ENCODE data around the gene CDKN1B.

CDKN1B gene

DNA sequence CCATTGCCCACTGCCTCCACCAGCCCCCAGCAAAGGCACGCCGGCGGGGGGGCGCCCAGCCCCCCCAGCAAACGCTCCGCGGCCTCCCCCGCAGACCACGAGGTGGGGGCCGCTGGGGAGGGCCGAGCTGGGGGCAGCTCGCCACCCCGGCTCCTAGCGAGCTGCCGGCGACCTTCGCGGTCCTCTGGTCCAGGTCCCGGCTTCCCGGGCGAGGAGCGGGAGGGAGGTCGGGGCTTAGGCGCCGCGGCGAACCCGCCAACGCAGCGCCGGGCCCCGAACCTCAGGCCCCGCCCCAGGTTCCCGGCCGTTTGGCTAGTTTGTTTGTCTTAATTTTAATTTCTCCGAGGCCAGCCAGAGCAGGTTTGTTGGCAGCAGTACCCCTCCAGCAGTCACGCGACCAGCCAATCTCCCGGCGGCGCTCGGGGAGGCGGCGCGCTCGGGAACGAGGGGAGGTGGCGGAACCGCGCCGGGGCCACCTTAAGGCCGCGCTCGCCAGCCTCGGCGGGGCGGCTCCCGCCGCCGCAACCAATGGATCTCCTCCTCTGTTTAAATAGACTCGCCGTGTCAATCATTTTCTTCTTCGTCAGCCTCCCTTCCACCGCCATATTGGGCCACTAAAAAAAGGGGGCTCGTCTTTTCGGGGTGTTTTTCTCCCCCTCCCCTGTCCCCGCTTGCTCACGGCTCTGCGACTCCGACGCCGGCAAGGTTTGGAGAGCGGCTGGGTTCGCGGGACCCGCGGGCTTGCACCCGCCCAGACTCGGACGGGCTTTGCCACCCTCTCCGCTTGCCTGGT is at the start of gene CDKN1B:
CDKN1B (plus strand) TSS at position 576 of the 793 bp plus-strand sequence. CDS start 472 bp downstream, outside the sequence.
- Mint-ChIP-seq H3K27me3 (no peaks in the 10 kb centered on the region), H3K9me3 (no peaks in the 10 kb centered on the region), H3K4me3 (peak within 1 kb of the TSS; percentile 92 to 95), H3K27ac (peak within 1 kb of the TSS; percentile 98 to 99), H3K4me1 (peaks cover 40% of the 10 kb centered on the region)
- ATAC-seq (peak; percentile 77), DNase-seq (peak; percentile 91 to 92)

DNA sequence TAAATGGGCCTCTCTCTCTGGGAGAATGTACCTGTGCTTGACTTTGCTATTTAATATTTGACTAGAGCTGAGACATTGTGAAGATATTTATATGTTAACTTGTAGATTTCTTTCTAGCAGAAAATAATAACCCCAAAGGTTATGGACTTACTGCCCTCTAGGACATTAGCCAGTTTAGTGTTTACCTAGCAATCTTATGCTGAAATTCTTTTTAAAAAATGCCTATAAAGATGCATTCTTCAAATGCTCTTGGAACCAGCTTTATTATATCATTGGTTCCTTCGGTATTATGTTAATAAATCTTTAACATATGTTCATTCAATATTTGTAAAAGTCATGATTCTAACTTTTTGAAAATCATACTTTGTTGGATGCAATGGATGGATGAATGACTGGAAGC is 49.2 kb upstream of the CDKN1B start:
- no peaks in the 10 kb centered on the region for H3K9me3 Mint-ChIP-seq
- no peak overlapping the region for H3K27ac Mint-ChIP-seq
- DNase-seq (no peak), ATAC-seq (no peak)
- no peaks in the 10 kb centered on the region for H3K27me3 Mint-ChIP-seq
- peaks cover 16% of the 10 kb centered on the region for H3K4me1 Mint-ChIP-seq
- H3K4me3 Mint-ChIP-seq: no peak overlapping the region

DNA sequence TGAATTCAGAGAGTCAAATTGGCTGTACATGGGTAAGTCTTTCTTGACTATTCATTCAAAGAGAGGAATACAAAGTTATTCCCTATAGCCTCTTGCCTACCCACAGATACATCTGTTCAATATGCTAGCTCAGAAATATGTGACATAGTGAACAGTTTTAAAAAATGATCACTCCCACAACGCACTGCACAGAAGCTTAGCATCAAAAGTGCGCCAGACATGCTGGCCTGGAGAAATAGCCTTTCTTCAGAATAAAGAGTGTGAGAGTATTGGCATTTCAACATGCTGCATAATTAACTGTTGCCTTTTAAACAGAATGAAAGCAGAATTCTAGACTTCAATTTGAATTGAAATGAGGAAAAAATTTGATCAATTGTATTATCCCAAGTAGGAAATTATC is 48.1 kb upstream of the CDKN1B start:
- Mint-ChIP-seq H3K4me1 (peaks cover 24% of the 10 kb centered on the region), H3K27ac (no peak overlapping the region), H3K9me3 (no peaks in the 10 kb centered on the region), H3K4me3 (no peak overlapping the region), H3K27me3 (no peaks in the 10 kb centered on the region)
- ATAC-seq: no peak
- DNase-seq: no peak

DNA sequence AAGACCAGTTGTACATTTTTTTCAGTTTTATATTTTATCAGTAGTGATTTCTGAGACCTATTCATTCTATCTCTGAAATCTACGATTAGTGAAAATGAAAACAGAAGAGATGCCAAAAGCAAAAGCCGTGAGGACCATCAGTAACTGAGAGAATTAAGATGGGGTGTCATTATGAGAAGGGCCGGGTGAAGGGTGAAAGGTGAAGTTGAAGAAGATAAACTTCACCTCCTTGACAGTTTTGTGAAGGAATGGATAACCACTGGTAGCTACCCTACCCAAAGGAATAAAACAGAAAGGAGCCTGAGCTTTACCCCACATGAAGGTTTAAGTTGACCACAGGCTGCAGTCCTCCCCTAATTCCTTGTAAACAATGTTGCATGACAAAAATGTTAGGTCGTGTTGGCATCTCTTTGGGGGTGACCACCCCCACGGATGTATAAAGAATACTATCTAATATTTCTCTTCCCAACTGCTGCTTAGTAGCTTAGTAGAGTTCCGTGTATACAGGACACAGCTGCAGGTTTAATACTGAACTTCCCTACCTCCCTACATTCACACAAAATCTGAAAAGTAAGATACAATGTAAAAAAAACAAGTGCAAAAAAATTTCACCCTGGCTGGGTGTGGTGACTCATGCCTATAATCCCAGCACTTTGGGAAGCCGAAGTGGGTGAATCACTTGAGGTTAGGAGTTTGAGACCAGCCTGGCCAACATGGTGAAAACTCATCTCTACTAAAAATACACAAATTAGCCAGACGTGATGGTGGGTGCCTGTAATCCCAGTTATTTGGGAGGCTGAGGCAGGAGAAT is 45.1 kb upstream of the CDKN1B start:
- DNase-seq: no peak
- Mint-ChIP-seq H3K4me3 (no peak overlapping the region), H3K4me1 (peaks cover 19% of the 10 kb centered on the region), H3K27me3 (no peaks in the 10 kb centered on the region), H3K9me3 (no peaks in the 10 kb centered on the region), H3K27ac (peak overlapping the region in 1 of 2 donors; percentile 12)
- no peak for ATAC-seq

DNA sequence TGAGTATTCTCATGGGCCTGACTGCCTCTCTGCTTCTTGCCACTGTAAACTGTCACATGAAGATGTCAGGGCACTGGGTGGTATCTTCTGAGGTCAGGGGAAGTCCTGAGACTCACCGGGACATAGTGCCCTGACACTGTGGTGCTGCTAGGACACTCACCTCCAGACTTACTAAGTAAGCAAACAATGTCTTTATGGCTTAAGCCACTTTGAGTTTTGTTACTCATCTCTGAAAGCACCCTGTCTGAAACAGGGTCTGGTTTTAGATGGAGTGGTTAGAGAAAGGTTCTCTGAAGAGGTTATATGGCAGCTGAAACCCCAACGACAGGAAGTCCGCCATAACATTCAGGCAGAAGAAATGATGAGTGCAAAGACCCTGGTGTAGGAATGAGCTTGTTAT is 43.9 kb upstream of the CDKN1B start:
- Mint-ChIP-seq H3K4me3 (no peak overlapping the region), H3K27ac (no peak overlapping the region), H3K4me1 (peaks cover 19% of the 10 kb centered on the region), H3K27me3 (no peaks in the 10 kb centered on the region), H3K9me3 (no peaks in the 10 kb centered on the region)
- ATAC-seq (peak; percentile 100), DNase-seq (peak; percentile 17 to 75)

DNA sequence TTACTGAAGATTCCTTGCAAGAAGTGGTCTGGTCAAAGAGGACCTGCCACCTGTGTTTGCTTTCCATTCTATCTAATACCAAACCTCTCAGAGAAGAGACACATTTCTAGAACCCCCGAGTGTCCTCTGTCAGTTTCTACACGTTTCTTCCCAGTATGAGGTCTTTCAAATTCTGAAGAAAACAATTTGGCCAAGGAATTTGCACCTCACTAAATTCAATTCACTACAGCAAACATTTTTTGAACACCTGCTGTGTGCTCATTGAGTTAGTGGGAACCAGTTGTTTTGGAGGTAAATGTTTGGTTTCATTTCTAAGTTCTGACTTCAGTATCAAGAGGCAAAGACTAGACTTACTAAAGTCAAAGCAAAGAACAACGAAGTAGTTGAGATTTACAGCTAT is 40.6 kb upstream of the CDKN1B start:
- H3K27me3 Mint-ChIP-seq: no peaks in the 10 kb centered on the region
- DNase-seq (no peak), ATAC-seq (no peak)
- H3K4me3 Mint-ChIP-seq: no peak overlapping the region
- peaks cover 19% of the 10 kb centered on the region for H3K4me1 Mint-ChIP-seq
- no peak overlapping the region for H3K27ac Mint-ChIP-seq
- no peaks in the 10 kb centered on the region for H3K9me3 Mint-ChIP-seq

DNA sequence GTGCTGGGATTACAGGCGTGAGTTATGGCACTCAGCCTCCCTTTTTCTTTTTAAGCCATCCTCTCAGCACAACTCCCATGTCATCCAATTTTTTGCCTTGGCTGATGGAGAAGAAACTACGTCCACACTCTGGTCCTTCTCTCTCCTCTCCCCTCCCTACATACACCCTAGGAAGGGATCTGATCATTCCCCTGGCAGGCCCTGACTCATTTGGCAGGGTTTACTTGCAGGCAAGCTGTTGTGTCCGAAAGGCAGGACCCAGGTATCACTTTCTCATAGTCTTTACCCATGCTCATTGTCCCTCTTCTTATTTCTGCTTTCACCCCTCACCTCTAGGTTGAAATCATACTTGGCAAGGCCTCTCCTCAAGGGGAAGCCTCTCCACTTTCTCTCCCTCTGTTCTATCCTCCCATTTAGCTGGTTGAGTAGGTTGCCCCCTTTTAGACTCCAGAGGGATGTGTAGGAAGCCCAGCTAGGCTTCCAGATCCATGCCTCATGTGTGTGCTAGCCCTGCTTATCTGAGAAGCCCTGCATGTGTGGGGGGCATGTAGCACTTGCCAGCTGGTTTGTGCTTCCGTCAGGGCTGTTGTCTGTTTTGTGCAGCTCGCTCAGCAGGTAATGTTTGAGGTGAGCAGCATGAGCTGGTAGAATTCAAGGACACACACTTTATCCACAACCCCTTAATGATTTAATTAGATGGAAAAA is 36.0 kb upstream of the CDKN1B start:
- Mint-ChIP-seq H3K9me3 (no peaks in the 10 kb centered on the region), H3K27me3 (no peaks in the 10 kb centered on the region), H3K4me3 (no peak overlapping the region), H3K27ac (no peak overlapping the region), H3K4me1 (no peaks in the 10 kb centered on the region)
- ATAC-seq (no peak), DNase-seq (no peak)

DNA sequence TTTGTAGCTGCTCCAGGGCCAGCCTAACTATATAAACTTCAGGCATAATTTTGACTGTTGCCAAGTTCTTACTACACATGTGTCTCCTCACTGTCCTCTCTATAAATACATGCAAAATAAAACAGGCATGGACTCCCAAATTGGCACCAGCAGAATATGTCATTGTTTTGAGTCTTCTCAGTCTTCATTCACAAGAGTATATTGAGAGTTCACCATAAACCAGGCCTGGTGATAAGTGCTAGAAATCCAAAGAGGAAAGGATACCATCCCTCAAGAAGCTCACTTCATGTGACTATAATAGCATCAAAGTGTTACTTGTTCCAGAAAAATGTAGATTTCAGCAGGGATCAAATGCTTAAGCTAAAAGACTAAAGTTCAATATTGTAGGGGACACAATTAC is 34.9 kb upstream of the CDKN1B start:
- DNase-seq (no peak), ATAC-seq (no peak)
- H3K4me3 Mint-ChIP-seq: no peak overlapping the region
- no peaks in the 10 kb centered on the region for H3K27me3 Mint-ChIP-seq
- no peaks in the 10 kb centered on the region for H3K4me1 Mint-ChIP-seq
- H3K9me3 Mint-ChIP-seq: no peaks in the 10 kb centered on the region
- H3K27ac Mint-ChIP-seq: no peak overlapping the region

DNA sequence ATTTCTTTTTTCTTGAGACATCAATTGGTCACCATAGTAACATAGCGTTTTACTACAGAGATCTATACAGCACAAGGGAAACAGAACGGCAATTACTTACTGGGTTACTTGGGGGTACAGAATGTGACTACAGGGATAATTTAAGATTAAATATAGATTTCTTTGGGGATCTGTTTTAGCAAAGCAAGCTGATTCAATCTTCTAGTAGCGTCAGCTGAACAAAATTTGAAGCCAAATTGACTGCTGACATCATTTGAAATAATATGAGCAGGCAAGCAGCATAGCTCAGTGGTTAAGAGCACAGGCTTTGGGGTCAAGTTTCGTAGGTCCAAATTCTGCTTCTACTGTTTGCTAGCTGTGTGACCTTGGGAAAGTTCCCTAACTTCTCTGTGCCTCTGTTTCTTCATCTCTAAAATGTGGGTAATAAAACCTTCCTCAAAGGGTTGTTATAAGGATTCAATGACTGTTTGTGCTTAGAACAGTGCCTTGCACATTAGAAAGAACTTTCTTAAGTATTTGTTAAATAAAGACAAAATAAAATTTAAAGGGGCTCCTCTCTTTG is 34.0 kb upstream of the CDKN1B start:
- Mint-ChIP-seq H3K27ac (no peak overlapping the region), H3K4me1 (no peaks in the 10 kb centered on the region)

DNA sequence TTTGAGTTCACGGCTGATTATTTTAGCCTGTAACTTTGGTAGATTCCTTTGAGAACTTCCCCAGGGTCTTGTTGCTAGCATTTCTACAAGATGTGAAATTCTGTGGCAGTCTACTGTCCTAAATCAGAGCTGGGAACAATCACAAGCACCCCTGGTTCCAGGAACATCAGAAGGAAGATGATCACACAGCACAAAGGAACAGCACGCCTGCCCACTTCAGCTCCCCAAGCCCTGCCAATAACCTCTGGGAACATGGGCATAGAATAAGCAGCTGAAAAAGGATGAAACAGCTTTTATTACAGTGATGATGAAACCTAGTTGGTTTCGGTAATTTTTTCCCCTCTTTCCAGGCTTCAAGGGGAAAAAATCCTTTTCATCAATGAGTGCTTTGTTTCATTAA is 33.4 kb upstream of the CDKN1B start:
- Mint-ChIP-seq H3K27ac (no peak overlapping the region), H3K4me1 (peaks cover 2% of the 10 kb centered on the region), H3K27me3 (no peaks in the 10 kb centered on the region), H3K9me3 (no peaks in the 10 kb centered on the region), H3K4me3 (no peak overlapping the region)
- DNase-seq (no peak), ATAC-seq (no peak)

More for the DNA sequence above, 34.0 kb upstream of the CDKN1B start:
- Mint-ChIP-seq H3K4me3 (no peak overlapping the region), H3K27me3 (no peaks in the 10 kb centered on the region), H3K9me3 (no peaks in the 10 kb centered on the region)
- DNase-seq (no peak), ATAC-seq (no peak)

DNA sequence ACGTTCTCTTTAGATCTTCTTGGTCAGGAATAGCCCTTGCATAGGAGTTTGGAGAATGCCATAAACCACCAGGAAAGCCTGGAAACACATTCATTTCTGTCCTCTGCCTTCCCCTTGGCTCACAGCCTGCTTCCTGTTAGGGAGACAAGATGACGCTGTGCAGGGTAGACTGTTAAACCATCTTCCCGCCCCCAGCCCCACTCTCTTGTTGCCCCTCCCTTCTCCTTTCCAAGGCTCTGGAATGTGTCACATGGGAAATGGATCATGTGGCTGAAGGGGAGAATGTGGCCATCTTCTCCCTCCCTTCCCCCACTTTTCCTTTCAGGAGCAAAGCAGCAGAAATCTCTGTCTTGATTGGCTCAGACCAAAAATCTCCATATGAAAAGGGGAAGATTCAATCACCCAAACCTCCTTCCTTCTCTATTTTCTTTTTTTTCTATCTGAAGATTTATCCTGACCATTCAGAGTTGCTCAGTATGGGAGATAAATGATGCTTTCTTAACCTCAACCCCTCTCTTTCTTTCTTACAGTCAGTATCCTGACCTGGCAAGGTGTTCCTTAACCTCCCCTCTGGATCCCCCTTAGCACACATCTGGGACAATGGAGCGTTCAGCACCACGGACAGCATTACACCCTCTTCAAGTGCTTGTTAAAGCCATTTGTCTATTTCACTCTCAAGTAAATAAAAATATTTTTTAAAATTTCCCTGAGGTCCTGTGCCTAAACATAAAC is 32.6 kb upstream of the CDKN1B start:
- H3K27ac Mint-ChIP-seq: no peak overlapping the region
- DNase-seq (no peak), ATAC-seq (no peak)
- H3K4me3 Mint-ChIP-seq: no peak overlapping the region
- H3K27me3 Mint-ChIP-seq: no peaks in the 10 kb centered on the region
- H3K9me3 Mint-ChIP-seq: no peaks in the 10 kb centered on the region
- peaks cover 8% of the 10 kb centered on the region for H3K4me1 Mint-ChIP-seq

DNA sequence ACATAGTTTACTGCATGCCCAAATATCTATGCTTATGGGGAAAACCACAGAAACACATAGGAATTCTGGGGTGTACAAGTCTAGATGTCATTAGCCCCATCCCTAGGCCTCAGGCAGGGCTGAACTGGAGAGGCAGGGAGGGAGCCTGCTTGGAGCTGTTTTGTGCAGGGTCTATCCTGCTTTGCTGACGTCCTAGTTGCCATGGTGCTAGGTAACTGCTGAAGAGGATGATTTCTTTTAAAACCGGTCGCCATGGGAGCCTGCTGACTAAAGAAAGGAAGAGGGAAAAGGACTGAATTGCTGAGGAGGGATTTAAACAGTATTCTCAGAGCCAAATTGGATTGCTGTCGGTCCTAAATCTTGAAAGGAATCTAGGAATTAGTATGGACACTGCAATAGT is 31.9 kb upstream of the CDKN1B start:
- H3K4me3 Mint-ChIP-seq: no peak overlapping the region
- no peak overlapping the region for H3K27ac Mint-ChIP-seq
- ATAC-seq: no peak
- DNase-seq: no peak
- peaks cover 15% of the 10 kb centered on the region for H3K4me1 Mint-ChIP-seq
- no peaks in the 10 kb centered on the region for H3K27me3 Mint-ChIP-seq
- no peaks in the 10 kb centered on the region for H3K9me3 Mint-ChIP-seq

DNA sequence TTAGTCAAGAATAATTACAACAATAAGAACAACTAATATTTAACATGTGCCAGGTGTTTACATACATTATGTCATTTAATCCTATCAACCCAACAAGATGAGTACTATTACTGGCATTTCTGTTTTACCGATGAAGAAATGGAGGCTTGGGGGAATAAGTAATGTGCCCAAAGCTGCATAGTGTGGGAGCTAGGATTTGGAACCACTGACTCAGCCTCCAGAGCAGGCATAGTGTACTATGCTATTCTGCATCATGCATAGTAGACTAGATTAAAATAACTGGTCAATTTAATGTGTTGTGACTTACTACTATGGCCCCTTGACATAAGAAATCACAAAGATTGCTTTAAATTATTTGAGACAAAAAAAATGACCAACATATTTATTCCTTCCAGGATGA is 30.7 kb upstream of the CDKN1B start:
- ATAC-seq: no peak
- Mint-ChIP-seq H3K4me1 (peaks cover 27% of the 10 kb centered on the region), H3K27ac (no peak overlapping the region), H3K27me3 (no peaks in the 10 kb centered on the region), H3K4me3 (no peak overlapping the region), H3K9me3 (no peaks in the 10 kb centered on the region)
- DNase-seq: no peak

DNA sequence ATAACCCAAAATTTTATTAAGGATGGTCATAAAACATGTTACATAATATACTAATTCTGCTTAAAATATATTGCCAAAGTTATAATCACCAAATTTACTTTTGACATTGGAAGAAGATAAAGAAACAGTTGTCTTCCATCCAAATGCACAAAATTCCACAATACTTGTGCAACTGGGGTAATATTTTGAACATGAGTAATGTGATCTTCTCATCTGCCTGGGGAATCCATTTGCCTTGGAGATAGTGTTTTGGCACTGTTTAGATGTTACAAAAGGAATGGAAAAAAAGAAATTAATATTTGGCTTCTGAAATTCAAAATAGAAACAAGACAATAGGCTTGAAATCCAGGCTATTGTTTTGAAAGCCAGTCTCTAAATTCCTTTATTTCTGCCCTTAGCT is 30.2 kb upstream of the CDKN1B start:
- Mint-ChIP-seq H3K4me1 (peaks cover 32% of the 10 kb centered on the region), H3K4me3 (no peak overlapping the region), H3K9me3 (no peaks in the 10 kb centered on the region), H3K27ac (no peak overlapping the region), H3K27me3 (no peaks in the 10 kb centered on the region)
- ATAC-seq (no peak), DNase-seq (no peak)

DNA sequence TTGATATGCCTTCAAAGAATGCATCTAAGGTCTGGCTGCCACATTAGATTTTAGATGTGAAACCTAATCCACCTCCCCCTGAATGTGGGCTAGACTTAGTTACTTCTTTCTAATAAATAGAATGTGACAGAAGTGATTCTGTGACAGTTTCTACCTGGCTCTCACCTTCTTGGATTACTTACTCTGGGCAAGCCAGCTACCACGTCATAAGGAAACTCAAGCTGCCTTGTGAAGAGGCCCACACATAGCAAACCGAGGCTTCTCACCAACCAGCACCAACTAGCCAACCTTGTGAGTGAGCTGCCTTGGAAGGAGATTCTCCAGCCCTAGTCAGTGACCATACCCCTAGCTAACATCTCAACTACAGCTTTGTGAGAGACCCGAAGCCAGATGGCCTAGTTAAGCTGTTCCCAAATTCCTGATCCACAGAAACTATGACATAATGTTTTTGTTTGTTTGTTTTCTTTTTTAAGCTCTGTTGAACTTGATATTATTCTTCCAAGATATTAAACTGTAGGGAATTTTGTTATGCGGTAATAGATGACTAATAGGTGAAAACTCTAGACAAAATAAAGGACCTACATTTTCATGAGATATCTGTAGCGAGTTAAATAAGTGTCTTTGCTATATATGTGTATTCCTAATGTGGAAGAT is 27.4 kb upstream of the CDKN1B start:
- H3K9me3 Mint-ChIP-seq: no peaks in the 10 kb centered on the region
- H3K4me3 Mint-ChIP-seq: no peak overlapping the region
- no peaks in the 10 kb centered on the region for H3K27me3 Mint-ChIP-seq
- peaks cover 52% of the 10 kb centered on the region for H3K4me1 Mint-ChIP-seq
- DNase-seq (no peak), ATAC-seq (peak; percentile 82)
- no peak overlapping the region for H3K27ac Mint-ChIP-seq

Measured in stimulated activated naive CD8-positive, alpha-beta T cell treated with anti-CD3 and anti-CD28 coated beads, Interleukin-15, amount 100 ng/mL, for 72 hours (primary cell).